T-helper 9 cell (primary cell): ENCODE results near the gene CALCOCO1.
"Not testable (repeated sequence)": the region's sequence is repeated elsewhere in the genome, so short reads cannot be mapped to it uniquely, and the experiment has no call there.

Experiments
- DNase-seq: peaks from one replicate; pipeline ENCODE4 v3.0.0-alpha.2; 2020
- total RNA-seq, 2 donors: gene quantifications; one replicate each; lab custom pipeline; 2026; lab: John Stamatoyannopoulos, UW

CALCOCO1 gene, protein sequence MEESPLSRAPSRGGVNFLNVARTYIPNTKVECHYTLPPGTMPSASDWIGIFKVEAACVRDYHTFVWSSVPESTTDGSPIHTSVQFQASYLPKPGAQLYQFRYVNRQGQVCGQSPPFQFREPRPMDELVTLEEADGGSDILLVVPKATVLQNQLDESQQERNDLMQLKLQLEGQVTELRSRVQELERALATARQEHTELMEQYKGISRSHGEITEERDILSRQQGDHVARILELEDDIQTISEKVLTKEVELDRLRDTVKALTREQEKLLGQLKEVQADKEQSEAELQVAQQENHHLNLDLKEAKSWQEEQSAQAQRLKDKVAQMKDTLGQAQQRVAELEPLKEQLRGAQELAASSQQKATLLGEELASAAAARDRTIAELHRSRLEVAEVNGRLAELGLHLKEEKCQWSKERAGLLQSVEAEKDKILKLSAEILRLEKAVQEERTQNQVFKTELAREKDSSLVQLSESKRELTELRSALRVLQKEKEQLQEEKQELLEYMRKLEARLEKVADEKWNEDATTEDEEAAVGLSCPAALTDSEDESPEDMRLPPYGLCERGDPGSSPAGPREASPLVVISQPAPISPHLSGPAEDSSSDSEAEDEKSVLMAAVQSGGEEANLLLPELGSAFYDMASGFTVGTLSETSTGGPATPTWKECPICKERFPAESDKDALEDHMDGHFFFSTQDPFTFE
- 61.5 to 131 reads per million in 2 donors for total RNA-seq

DNA sequence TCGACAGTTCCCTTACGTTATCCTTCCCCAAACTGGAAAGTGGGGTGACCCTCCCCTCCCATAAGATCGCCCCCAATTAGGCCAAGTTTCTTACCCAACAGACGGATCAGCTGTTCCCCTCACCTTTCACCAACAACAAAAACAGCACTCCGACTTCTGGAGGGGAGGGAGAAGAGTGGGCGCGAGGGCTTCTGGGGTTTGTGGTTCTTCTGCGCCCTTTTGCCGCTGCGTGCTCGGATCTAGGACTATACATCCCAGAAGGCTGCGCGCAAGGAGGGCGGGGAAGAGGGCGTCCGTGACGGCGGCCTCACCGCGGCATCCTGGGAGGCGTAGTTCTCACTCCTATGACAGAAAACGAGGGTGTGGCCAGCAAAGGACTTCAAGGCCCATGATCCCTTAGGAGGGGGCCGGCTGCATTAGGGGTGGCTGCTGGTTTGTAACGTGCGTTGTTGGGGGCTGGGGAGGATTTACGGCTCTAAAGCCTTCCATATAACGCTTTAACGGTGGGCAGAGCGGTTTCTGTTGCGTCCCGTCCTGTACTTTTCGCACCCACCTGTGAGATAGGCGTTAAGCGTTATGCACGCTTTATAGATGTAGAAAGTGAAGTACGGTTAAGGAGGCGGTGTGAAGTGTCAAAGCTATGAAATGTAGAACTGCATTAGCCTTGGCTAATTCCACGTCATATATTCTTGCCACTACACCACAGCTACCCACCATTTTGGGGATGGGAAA lies at the start of gene CALCOCO1:
Gene CALCOCO1 (minus strand): TSS at position 143 of the 732 bp plus-strand sequence. CDS start 2,210 bp downstream, outside the sequence.
- DNase-seq = peak; percentile 93

DNA sequence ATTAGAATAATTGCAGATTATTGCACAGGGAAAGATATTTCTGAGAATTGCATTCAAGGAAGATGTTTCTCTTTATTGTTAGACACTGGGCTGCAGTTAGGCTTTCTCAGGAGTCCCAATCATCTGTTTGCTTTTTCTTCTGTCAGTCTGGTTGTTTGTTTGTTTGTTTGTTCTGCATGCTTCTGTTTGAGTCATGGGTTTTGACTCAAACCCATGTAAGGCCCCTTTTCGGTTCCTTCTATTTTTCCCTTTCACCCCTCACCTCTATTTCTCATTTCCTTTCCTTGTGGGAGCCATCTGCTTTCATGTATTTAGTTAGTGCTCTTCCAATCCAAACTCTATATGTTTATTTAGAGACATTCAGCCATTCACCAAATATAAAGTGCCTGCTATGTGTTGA lies 49.6 kb upstream of the CALCOCO1 start:
- no peak for DNase-seq

DNA sequence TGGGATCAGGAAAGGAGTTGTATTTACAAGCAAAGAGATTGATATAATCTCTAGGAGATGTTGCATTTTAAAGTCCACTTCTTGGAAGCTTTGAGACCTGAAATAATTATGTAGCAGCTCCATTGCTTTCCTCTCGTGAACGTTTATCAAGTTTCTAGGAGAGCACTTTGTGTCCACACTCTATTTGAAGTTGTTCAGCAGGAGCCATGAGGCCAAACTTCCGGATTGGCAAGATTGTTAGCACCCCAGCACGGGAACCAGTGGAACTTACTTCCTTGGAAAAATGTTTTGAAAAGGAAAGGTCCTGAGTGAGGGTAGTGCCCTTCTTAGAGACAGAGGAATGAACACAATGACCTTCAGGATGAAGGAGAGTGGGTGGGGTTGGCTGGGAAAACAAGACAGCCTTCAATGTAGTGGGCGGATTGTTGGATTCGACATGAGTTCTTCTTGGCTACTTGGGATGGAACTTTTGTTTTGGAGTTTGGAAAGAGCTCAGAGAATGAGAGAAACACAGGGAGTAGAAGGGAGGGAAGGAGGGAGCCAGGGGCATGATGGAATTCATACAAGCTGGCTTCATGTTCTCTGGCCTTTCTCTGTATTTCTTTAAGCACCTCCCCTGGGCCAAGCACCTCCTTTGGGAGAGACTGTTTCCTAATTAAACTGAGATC lies 48.4 kb upstream of the CALCOCO1 start:
- DNase-seq = no peak

DNA sequence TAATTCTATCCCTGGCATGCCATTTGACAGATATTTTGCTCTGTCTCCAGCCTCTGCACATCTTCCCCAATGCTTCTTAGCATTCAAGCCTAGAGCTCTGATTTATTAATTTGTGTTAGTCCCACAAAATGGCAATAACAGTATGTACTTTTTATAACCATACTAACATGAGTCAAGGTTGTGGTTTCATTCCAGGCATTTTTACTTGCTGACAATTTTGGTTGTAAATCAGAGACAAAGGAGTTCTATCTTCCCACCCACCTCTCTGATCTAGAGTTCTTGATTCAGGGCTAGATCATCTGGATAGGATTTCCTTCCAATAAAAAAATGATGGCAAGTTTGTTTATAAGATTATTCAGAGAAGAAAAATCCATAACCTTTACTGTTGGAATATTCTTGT lies 43.0 kb upstream of the CALCOCO1 start:
- no peak for DNase-seq

DNA sequence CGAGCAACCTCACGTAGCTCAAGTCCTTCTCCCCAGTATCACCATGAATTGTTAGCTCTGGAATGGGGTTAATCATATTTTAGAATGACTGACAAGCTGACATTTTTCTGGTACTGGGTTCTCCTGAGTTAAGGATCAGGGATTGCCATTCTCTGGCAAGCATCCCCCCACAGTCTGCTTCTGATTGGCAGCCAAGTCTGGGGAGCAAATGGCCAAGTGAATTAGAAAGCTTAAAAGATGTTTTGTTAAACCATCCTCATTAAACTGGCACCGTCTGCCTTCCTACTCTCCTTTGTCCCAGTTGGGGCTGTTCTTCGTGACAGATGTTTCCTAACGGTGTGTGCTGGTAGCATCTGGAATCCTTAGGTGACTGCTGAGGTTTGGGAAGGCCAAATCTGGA lies 41.7 kb upstream of the CALCOCO1 start:
- DNase-seq = no peak

DNA sequence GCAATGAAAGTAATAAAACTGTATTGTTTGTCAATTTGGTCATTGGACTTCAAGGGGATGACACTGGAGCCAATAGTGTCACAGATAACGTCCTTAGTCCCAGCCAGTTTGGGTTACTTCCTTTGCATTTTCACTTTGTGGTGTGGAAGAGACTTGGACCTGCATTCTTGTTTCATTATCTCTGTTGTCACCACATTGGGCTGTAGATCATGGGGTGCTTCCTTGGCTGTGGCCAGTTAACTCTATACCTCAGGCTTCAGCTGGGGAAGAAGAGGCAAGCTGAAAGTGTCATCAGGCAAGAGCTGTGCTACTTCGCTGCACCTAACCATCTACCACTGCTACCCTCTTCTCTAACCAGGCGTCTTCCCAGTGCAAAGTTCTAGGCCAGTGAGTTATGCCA lies 39.6 kb upstream of the CALCOCO1 start:
- DNase-seq = no peak

DNA sequence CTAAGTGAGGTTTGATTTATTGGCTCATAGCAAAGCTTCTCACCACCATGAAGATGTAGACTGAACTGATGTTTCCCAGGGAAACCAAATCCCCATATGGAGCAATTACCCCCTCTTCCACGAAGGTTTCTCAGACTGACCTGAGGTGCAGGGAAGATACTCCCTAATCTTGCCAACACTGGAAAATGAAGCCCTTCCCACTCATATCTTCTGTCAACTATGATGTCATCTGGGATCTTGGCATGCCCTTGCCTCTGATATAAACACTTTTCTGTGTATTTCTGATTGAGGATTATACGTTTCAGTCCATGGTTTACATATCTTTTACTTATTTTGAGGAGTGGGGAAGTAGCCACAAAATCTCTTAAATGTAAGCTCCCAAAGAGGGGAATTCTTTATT lies 38.6 kb upstream of the CALCOCO1 start:
- no peak for DNase-seq

DNA sequence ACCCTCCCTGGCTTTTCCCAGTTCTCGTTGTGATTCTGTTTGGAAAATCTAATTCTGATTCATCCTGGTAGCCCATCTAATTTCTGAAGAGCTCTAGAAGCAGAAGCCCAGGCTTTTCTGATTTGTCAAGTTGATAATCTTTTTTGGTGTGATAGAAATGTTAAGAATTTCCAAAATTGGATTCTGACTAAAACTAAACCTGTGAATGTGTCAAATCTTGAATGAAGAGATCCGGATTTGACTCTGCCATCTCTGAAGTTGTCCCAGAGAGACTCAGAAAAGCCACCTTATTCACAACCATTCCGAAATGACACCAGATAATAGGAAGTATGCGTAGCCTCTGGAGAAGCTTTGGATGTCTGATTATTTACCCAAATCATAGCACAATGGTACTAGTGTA lies 37.4 kb upstream of the CALCOCO1 start:
- no peak for DNase-seq

DNA sequence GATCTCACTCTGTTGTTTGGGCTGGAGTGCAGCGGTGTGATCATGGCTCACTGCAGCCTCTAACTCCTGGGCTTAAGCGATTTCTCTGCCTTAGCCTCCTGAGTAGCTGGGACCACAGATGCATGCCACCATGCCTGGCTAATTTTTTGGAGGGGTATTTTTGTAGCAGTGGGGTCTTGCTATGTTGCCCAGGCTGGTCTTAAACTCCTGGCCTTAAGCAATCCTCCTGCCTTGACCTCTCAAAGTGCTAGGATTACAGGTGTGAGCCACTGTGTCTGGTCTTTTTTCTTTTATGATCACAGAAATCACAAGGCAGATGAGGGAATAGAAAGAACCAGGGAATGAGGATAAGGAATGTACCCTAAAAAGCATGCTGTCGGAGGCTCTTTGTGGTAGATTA lies 35.5 kb upstream of the CALCOCO1 start:
- not testable (repeated sequence) for DNase-seq

DNA sequence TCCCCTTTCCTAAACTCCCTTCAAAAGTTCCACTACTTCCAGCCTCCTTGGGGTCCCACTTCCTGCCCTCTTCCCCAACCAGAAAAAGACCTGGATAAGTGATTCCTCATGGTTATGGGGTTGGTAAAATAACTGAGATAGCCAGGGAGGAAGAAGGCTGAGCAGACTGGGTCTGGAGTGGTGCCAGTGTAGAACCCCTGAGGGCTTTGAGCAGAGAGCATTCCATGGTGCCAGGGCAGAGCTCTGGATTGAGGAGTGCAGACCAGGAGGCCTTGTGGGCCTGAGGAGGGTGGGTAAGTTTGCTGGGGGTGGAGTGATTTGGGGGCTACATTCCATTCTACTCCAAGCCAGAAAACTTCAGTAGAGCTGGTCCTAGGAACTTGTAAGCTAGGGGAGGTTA lies 34.1 kb upstream of the CALCOCO1 start:
- no peak for DNase-seq

DNA sequence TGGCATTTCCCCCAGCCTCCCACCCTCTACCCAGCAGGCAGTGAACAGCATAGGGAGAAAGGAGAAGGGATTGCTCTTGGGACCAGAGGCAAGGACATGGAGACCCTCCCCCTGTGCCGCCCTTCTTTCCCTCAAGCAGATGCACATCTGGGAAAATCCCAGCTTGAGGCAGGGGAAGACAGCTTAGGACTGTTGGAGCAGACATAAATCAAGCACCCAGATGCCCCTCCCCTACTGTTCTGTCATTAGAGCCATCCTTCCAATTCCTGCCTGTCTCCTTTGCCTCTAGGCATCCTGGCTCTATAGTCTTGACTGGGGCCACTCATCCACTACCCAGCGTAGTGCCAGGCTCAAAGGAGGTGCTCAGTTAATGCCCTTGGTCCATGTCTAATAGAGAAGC lies 32.0 kb upstream of the CALCOCO1 start:
- no peak for DNase-seq

DNA sequence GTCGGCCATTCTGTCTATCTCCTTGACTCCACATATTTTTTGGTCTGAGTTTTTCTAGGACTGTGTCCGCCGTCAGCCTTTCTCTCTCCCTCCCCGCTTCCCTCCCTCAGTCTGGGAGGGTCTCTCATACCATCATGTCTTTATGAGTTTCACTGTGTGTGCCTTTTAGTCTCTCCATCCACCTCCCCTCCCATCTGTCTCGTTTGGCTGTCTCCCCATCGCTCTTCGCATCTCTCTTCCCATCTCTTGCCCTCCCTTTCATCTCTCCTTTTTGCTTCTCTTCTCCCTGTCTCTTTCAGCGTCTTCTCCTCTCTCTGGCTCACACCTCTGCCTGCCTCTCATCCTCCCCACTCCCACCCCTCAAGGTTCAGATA lies 31.5 kb upstream of the CALCOCO1 start:
- no peak for DNase-seq

DNA sequence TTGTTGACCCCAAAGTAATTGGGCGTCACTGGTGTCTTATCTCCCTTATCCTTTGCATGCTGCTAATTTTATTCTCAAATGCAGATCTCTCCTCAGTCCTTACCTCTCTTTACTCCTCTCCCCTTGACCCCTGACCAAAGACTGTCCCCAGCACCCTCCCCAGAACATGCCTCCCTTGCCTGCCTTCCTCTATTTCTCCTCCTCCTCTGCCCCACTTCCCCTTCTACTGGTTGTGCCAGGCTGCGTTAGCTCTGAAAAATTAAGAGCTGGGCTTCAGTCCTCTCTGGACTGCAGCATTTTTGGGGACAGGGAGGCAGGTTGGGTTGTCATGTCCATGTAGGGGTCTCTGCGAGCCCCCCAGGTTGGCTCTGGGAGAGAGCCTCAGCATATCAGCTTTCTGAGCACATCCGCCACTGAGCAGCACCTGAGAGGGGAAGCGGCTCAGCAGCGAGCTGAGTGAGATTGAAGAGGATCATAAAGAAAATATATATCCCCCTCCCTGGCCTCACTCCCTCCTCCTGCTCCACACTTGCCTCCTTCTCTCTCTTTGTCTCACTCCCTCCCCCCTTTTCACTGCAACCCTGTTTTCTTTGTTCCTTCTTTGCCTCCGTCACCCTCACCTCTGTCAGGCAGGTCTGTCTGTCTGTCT lies 31.0 kb upstream of the CALCOCO1 start:
- no peak for DNase-seq

DNA sequence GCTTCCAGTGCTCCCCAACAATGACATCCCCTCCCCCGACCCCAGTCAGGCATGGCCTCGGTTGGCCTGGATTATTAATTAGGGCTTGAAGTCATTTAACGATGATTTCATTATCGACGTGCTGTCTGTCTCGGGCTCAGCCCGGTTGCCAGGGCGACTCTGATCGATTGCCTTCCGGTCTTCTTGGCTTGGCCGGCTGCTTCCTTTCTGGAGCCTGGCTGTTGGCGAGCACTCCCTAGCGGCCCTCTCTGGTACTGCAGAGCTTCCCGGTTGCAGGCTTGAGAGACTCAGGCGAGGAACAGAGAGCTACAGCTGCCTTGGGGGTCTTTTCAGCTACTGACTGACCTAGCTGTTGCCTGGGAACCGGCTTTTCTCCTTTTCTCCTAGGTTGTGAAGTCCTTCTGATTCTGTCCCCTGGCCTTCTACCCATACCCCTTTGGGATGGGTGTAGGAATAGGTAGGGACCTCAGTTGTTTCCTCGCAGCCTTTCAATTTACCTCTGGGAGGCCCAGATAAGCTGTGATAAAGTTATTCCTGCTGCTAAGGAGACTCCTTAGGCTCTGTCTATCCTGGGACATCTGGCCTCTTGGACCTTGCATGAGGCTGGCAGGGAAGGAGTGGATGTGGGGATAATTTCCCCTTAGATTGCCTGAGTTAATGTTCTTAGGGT lies 30.0 kb upstream of the CALCOCO1 start:
- DNase-seq = peak; percentile 76

DNA sequence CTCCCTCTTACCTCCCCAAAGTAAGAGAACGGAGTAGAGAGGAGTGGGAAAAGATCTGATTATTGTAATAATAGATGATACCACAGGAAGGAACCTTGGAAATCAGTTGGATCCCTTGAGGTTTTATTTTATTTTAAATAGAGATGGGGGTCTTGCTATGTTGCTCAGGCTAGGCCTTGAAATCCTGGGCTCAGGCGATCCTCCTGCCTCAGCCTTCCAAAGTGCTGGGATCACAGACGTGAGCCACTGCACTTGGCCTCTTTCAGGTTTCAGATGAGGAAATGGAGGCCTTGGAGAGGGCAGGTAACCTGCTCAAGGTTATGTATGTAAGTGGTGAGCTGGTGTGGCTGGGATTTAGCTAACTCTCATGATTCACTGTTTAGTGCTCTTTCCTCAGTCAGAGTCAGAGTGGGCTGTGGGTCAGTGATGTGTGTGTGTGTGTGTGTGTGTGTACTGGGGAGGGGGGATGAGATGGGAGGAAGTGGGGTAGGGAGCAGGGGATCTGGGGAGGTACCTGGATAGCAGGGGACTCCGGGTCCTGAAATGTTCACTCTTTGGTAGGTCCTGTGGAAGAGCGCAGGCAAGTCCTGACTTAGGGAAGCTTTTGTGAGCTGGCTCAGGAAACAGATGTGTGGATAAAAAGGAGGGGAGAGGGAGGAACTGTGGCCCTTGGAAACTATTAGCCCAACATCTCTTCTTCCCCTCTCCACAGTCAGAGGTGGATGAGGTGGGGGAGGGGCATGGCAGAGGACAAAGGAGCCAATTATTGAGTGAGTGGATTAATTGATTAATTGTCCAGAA lies 29.2 kb upstream of the CALCOCO1 start:
- DNase-seq = no peak

DNA sequence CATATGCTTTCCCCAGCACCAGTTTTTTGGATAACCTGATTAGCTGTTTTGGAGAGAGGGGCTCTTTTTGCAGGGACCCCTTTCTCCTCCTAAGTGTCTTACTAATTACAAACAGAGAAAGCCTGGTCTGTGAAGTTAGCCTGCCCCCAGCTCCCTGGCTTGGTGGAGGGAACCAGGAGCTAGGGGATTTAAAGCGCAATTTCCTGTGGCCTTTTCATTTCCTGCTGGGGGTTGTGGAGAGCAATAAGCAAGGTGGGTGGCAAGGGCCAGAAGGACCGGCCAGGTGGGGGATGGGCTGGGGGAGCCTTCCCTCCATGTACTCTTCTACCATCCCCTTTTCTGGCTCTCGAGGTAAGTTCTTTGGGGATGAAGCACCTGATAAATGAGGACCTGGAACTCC lies 28.6 kb upstream of the CALCOCO1 start:
- no peak for DNase-seq

DNA sequence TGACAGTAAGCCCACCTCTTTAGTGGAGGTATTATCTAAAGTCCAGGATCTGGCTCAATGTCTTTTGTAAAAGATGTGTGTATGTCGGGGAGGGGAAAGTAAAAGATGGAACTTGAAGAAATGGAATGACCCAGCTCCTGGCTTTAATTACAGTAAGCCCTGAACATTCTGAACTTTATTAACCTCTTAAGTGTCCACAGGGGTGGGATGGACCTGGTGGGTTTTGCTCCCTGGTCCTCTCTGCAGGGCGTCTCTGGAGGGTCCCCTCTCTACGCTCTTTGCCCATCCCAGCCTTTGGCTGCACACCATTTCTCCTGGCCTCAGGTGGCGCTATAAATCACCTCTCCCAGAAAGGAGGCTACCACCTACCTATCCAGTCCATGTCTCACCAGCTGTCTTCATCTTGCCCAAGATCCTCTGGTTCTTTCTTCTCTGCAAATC lies 28.2 kb upstream of the CALCOCO1 start:
- no peak for DNase-seq

DNA sequence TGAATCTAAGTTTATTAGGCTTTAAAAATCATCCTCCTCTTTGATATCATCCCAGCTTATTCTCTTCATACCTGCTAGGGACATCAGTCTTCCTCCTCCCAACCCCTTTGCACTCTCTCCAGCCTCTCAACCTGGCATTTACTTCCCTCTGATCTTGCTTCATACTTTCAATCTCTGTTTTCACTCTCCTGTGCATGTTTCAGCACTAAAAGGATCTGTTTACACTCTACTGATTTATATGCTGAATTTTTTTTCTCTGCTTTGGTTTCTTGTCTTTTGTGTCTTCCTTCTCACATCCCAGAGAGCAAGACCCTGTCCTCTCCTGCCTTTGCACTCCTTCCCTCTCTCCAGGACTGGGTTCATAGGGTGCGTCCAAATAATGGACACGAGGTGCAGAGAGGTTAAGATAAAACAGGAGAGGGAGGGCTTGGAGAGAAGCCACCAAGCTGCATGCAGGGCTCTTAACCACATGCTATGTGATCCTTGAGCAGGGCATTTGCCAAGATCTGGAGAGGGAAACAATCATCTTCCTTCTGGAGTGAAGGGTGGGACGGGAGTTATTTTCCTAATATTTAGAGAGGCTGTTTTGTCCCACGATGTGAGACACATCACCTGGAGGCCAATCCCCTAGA lies 27.5 kb upstream of the CALCOCO1 start:
- no peak for DNase-seq

DNA sequence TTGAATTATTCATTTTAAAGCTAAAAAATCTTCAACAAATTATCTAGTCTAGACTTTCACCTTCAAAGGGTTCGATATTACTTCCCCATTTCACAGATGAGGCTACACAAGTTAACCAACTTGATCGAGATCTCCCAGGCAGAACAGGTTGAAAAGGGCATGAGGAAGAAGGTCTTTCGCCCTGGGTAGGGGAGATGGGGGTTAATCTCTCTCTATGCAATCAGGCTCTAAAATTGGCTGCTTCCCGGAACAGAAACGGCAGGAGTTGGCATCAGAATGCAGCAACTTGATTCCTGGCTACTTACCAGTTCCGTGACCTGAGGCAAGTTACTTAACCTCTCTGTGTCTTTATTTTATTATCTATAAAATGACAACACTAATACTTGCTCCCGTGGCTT lies 26.9 kb upstream of the CALCOCO1 start:
- no peak for DNase-seq

DNA sequence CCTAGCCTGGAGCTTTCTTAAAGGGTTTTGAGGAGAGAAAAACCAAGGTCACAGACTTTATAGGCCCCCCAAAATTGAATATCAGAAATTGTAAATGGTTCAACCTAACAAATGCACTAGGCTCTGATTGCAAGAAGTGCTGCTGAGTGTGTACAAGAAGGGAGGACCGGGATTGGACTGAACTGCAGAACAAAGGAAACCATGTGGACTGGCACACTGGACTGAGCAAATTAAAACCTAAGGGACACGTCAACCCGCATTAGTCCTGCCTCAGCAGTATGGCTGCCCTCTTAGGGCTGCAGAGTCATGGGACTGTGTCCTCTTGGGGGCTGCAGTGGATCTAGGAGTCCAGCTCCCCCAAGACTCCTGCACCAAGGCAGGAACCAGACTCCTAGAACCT lies 25.4 kb upstream of the CALCOCO1 start:
- no peak for DNase-seq

DNA sequence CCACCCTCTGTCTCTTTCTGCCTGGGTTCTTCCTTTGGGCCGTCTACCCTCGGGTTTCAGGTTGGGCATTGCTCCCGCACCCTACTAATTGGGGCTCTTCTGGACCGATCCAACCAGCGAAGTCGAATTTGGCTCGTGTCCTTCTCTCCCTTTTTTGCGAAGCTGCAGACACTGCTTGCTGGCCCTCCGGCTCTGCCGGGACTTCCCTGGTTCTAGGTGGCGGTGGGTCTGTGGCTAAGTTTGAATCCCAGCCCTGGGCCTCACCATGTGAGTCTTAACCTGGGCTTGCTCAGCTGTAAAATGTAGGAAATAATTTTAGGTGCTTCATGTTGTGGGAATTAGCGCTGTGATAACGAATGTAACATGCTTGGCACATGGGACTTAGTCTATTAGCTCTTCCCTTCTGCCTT lies 24.9 kb upstream of the CALCOCO1 start:
- DNase-seq = no peak
